IMR-90 (cell line): ENCODE results near the gene BOD1L1. TPM values are rescaled to one million over a fixed set of nuclear protein-coding genes. Genes with fewer than 3 reads are reported as not detected.

Source experiments
- ATAC-seq: fragments of 200-7000 bp; cut with Tn5 transposase; 2 replicates; pipeline ENCODE4 v1.9.1; 2020; ENCODE audit warnings: low read depth, mild to moderate bottlenecking, moderate library complexity
- BruUV-seq: library from RNA; stranded (reverse); fragments of 400-500 nt; replicated peaks from 2 replicates; lab custom pipeline; 2021; lab: Mats Ljungman, UMichigan
- CTCF ChIA-PET: fragments of 300-600 bp; formaldehyde crosslinking; extraction: SDS; loops from one replicate; lab custom pipeline; 2021; ENCODE audit warnings: antibody characterized with exemption; lab: Yijun Ruan, JAX
- POLR2A ChIA-PET: fragments of 300-600 bp; sonication (Branson Sonifier 250); formaldehyde crosslinking; loops from one replicate; lab custom pipeline; 2022; ENCODE audit warnings: antibody characterized with exemption; ENCODE audit not compliant: unreplicated experiment; lab: Charles Lee
- DNase-seq: peaks from one replicate; pipeline ENCODE4 v3.0.0; 2013
- H2AFZ ChIP-seq: replicated peaks from 2 replicates; pipeline ENCODE3; 2013; ENCODE audit warnings: low read length, mild to moderate bottlenecking; ENCODE audit not compliant: poor library complexity
- H2AK5ac ChIP-seq: 2 replicates; pipeline ENCODE4 v1.6.1; 2013; ENCODE audit warnings: low read depth, low read length, inconsistent platforms
- H2AK9ac ChIP-seq: replicated peaks from 2 replicates; pipeline ENCODE3; 2013; ENCODE audit warnings: mild to moderate bottlenecking, low read depth, low read length, moderate library complexity; ENCODE audit not compliant: poor library complexity
- H2BK120ac ChIP-seq: 2 replicates; pipeline ENCODE4 v1.6.1; 2013; ENCODE audit warnings: low read depth, low read length, inconsistent platforms
- H2BK15ac ChIP-seq: 3 replicates; pipeline ENCODE4 v1.6.1; 2013; ENCODE audit warnings: low read depth, low read length, inconsistent platforms
- H2BK20ac ChIP-seq: 2 replicates; pipeline ENCODE4 v1.6.1; 2013; ENCODE audit warnings: low read depth, mild to moderate bottlenecking, inconsistent platforms, low read length, moderate library complexity
- H2BK5ac ChIP-seq: 2 replicates; pipeline ENCODE4 v1.6.1; 2013; ENCODE audit warnings: mild to moderate bottlenecking, low read depth, low read length, inconsistent platforms; ENCODE audit not compliant: poor library complexity, severe bottlenecking
- H3K14ac ChIP-seq: replicated peaks from 2 replicates; pipeline ENCODE4 v1.6.1; 2013; ENCODE audit warnings: low read depth, low read length, inconsistent platforms
- H3K18ac ChIP-seq: 2 replicates; pipeline ENCODE4 v1.6.1; 2013; ENCODE audit warnings: low read depth, low read length, control low read depth
- H3K23ac ChIP-seq: 2 replicates; pipeline ENCODE4 v1.6.1; 2013; ENCODE audit warnings: low read depth, low read length, inconsistent platforms
- H3K27ac ChIP-seq: 2 replicates; pipeline ENCODE4 v1.5.1; 2013; ENCODE audit warnings: mild to moderate bottlenecking, control low read depth, low read length; ENCODE audit not compliant: insufficient read depth
- H3K27me3 ChIP-seq: 2 replicates; pipeline ENCODE4 v1.6.1; 2013; ENCODE audit warnings: low read length; ENCODE audit not compliant: control insufficient read depth, insufficient read depth
- H3K36me3 ChIP-seq: 2 replicates; pipeline ENCODE4 v1.6.1; 2013; ENCODE audit warnings: low read length, mixed read lengths; ENCODE audit not compliant: control insufficient read depth, insufficient read depth
- H3K4ac ChIP-seq: 2 replicates; pipeline ENCODE4 v1.6.1; 2013; ENCODE audit warnings: low read depth, low read length, inconsistent platforms
- H3K4me1 ChIP-seq: 2 replicates; pipeline ENCODE4 v1.6.1; 2013; ENCODE audit warnings: low read length, mixed read lengths; ENCODE audit not compliant: control insufficient read depth, insufficient read depth
- H3K4me2 ChIP-seq: 2 replicates; pipeline ENCODE4 v1.6.1; 2013; ENCODE audit warnings: low read depth, mild to moderate bottlenecking, control low read depth, low read length, moderate library complexity
- H3K4me3 ChIP-seq: 2 replicates; pipeline ENCODE4 v1.5.1; 2013; ENCODE audit warnings: low read depth, mild to moderate bottlenecking, control low read depth, low read length, moderate library complexity; ENCODE audit not compliant: insufficient read depth
- H3K56ac ChIP-seq: 2 replicates; pipeline ENCODE4 v1.6.1; 2013; ENCODE audit warnings: low read length, inconsistent platforms; ENCODE audit not compliant: insufficient read depth; ENCODE audit errors: extremely low read depth
- H3K79me1 ChIP-seq, 2 experiments: 2 replicates each; pipeline ENCODE4 v1.6.1; 2013; ENCODE audit warnings: low read length in 2 of 2, inconsistent platforms in 1 of 2, low read depth in 1 of 2
- H3K9ac ChIP-seq: 2 replicates; pipeline ENCODE4 v1.6.1; 2013; ENCODE audit warnings: low read depth, low read length, control low read depth
- H3K9me1 ChIP-seq: 2 replicates; pipeline ENCODE4 v1.6.1; 2013; ENCODE audit warnings: low read length, inconsistent platforms; ENCODE audit not compliant: insufficient read depth
- H3K9me3 ChIP-seq: 2 replicates; pipeline ENCODE4 v1.6.1; 2013; ENCODE audit warnings: low read length; ENCODE audit not compliant: control insufficient read depth, insufficient read depth
- H4K20me1 ChIP-seq: 2 replicates; pipeline ENCODE4 v1.6.1; 2013; ENCODE audit warnings: low read length, inconsistent platforms; ENCODE audit not compliant: insufficient read depth
- H4K5ac ChIP-seq: 2 replicates; pipeline ENCODE4 v1.6.1; 2013; ENCODE audit warnings: mild to moderate bottlenecking, low read depth, low read length, control low read depth
- H4K8ac ChIP-seq, 2 experiments: 2 replicates each; pipeline ENCODE4 v1.6.1; 2013; ENCODE audit warnings: low read depth in 2 of 2, low read length in 2 of 2, control low read depth in 1 of 2, inconsistent platforms in 1 of 2
- H4K91ac ChIP-seq: 2 replicates; pipeline ENCODE4 v1.6.1; 2013; ENCODE audit warnings: low read depth, low read length, inconsistent platforms; ENCODE audit not compliant: insufficient read depth
- CEBPB ChIP-seq: IDR thresholded peaks from 2 replicates; pipeline ENCODE4 v1.6.1; 2012; ENCODE audit warnings: low read depth, low read length, improper control_type of control experiment
- FOS ChIP-seq: fragments of 150-350 bp; IDR thresholded peaks from 2 replicates; pipeline ENCODE4 v1.6.1; 2016; ENCODE audit warnings: low read depth, low read length
- MAFK ChIP-seq: IDR thresholded peaks from 2 replicates; pipeline ENCODE4 v1.6.1; 2012; ENCODE audit warnings: low read depth, low read length, improper control_type of control experiment
- MAZ ChIP-seq: IDR thresholded peaks from 2 replicates; pipeline ENCODE4 v1.6.1; 2012; ENCODE audit warnings: low read depth, mild to moderate bottlenecking, low read length, improper control_type of control experiment, moderate library complexity, borderline replicate concordance
- MXI1 ChIP-seq: IDR thresholded peaks from 2 replicates; pipeline ENCODE4 v1.6.1; 2012; ENCODE audit warnings: low read depth, mild to moderate bottlenecking, low read length, moderate library complexity, borderline replicate concordance
- SMC3 ChIP-seq: fragments of 150-350 bp; IDR thresholded peaks from 2 replicates; pipeline ENCODE4 v1.6.1; 2016; ENCODE audit warnings: low read depth, mild to moderate bottlenecking, antibody characterized with exemption, low read length, moderate library complexity
- WGBS, 2 experiments: methylation state at CpG; one replicate each; pipeline versions ENCODE4 v1.1.5 to v1.1.7; 2013; ENCODE audit warnings: missing lambda C conversion rate in 2 of 2; ENCODE audit not compliant: insufficient read length in 1 of 2; ENCODE audit errors: extremely low coverage in 2 of 2; 5-methylcytosine and 5-hydroxymethylcytosine counted together
- dilution Hi-C: fragments of 300-500 bp; cut with HindIII; formaldehyde crosslinking; loops from one replicate; pipeline ENCODE4 v1.14.3; 2018; ENCODE audit warnings: low sequenced_read_pairs; ENCODE audit not compliant: unreplicated experiment
- in situ Hi-C: fragments of 300-500 bp; cut with MboI; formaldehyde crosslinking; loops from 3 replicates; pipeline ENCODE4 v1.14.3; 2019; ENCODE audit warnings: low sequenced_read_pairs, inconsistent platforms, mixed read lengths
- intact Hi-C: fragments of 100-400 bp; cut with micrococcal nuclease; formaldehyde crosslinking; loops from 2 replicates; pipeline ENCODE4 v1.10.0; 2022
- polyA plus RNA-seq, 3 experiments: library from polyadenylated mRNA; depleted of rRNA; stranded (reverse); fragments of >200 nt; gene quantifications; 2 replicates each; pipeline ENCODE4 v1.2.3, GENCODE V29; 2012; ENCODE audit warnings: low replicate concordance in 1 of 3
- total RNA-seq: library from RNA; depleted of rRNA; stranded (reverse); fragments of >200 nt; gene quantifications from 2 replicates; pipeline ENCODE4 v1.2.3, GENCODE V29; 2012

Gene BOD1L1
- total and polyA plus RNA-seq, 2 of the 4 experiments (the other 2 are of a cell fraction), result 13.5 to 26.9 TPM

DNA sequence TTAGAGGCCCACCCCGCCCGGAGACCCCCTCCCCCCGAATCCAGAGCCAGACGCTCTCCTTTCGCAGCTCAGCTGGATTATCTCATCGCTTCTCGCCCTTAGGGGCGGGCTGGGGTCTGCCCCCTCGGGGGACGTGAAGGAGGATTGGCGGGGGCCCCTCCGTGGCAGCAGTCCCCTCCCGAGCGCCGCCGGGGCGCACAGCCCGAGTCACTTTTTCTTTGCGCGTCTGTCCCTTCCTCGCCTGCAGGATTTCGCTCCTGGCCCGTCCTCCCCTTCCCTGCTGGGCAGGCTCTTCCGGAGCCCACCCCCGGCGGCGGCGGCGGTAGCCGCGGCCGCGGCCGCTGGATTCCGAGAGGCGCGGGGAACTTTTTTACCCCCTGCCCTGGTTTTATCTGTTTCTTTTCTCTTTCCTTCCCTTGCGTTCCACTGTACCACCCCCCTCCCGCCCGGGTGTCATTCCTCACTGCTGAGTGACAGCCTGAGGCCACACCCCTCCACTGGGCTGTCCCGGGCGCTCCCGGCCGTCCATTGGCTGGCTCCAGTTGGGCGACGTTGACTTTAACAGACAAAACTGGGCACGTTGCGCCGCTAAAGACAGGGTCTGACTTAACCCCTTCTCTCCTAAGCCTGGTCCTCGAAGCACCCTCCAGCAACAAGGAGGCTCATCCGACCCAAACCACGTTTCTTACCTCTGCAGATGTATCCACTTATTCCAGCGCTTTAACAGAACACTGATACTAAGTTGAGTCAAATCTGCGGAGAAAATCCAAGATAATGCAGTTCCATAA lies 82.7 kb downstream of the BOD1L1 start:
- Histone ChIP-seq H3K79me1 (no peaks in the 10 kb centered on the region), H3K9me3 (peaks cover 15% of the 10 kb centered on the region), H4K8ac (no peak overlapping the region), H2AFZ (peak overlapping the region; percentile 96), H3K14ac (no peak overlapping the region), H2BK20ac (no peak overlapping the region), H3K9ac (no peak overlapping the region), H4K20me1 (peaks cover 5% of the 10 kb centered on the region), H4K5ac (no peak overlapping the region), H3K4me3 (peak overlapping the region; percentile 58), H3K56ac (no peak overlapping the region), H3K23ac (no peak overlapping the region), H3K36me3 (no peaks in the 10 kb centered on the region), H2BK5ac (no peak overlapping the region), H3K4me1 (no peaks in the 10 kb centered on the region; the same call in 1 of the 2 replicates), H2BK15ac (no peak overlapping the region), H2AK5ac (no peak overlapping the region), H2AK9ac (peak overlapping the region; percentile 71), H3K4me2 (peak overlapping the region; percentile 100), H3K9me1 (peaks cover 2% of the 10 kb centered on the region; the same call in 1 of the 2 replicates), H2BK120ac (no peak overlapping the region), H3K4ac (no peak overlapping the region), H3K18ac (no peak overlapping the region), H3K27ac (no peak overlapping the region), H4K91ac (no peak overlapping the region), H3K27me3 (peaks cover 72% of the 10 kb centered on the region)
- peak; percentile 92 for ATAC-seq
- TF ChIP-seq FOS (no peak), MAZ (peak; percentile 32; the same call in 1 of the 2 replicates), SMC3 (no peak), CEBPB (no peak), MXI1 (no peak), MAFK (no peak)
- POLR2A ChIA-PET, result interaction anchor here (0.7 kb wide), 1 partner anchor 20 kb away, joined by 4 read pairs; no protein-coding TSS in a partner anchor
- in situ Hi-C loops (loop anchor here (5.0 kb wide), 2 partner anchors 692 to 812 kb away; no protein-coding TSS in a partner anchor), dilution Hi-C loops (no loop called here), intact Hi-C loops (loop anchor here (2.0 to 5.0 kb wide), 3 partner anchors 60 to 1777 kb away; partner anchors contain the start of gene RAB28)
- 0% methylated on average over 20 of the region's 54 CpGs; no CpG with 5 or more reads in 1 of the 2 experiments for WGBS, 2 experiments
- DNase-seq, result peak; percentile 64
- CTCF ChIA-PET, result interaction anchor here (0.6 kb wide), 1 partner anchor 33 kb away, joined by 4 read pairs; no protein-coding TSS in a partner anchor
- no TSS peak for BruUV-seq
